MM.1S (cell line): ENCODE measurements around the gene DLGAP1.
A peak's percentile ranks its signal among the peaks of the same experiment; 100 is the strongest.

Experiments
- DNase-seq: peaks from one replicate; pipeline ENCODE4 v3.0.0-alpha.2; 2015
- H2AFZ ChIP-seq: fragments of 300-600 bp; sonication (generic); 2 replicates; pipeline ENCODE4 v1.6.0; 2016; ENCODE audit warnings: antibody characterized with exemption, low read length
- H3F3A ChIP-seq: fragments of 300-600 bp; sonication (generic); 2 replicates; pipeline ENCODE4 v1.6.1; 2016; ENCODE audit warnings: mild to moderate bottlenecking, antibody characterized with exemption, low read length, moderate library complexity, mixed read lengths; ENCODE audit not compliant: insufficient read depth
- H3K27ac ChIP-seq: fragments of 300-600 bp; sonication (generic); 2 replicates; pipeline ENCODE4 v1.5.1; 2016; ENCODE audit warnings: mild to moderate bottlenecking, low read length
- H3K27me3 ChIP-seq: fragments of 300-600 bp; sonication (generic); replicated peaks from 2 replicates; pipeline ENCODE4 v1.6.0; 2016; ENCODE audit warnings: low read length; ENCODE audit not compliant: insufficient read depth
- H3K36me3 ChIP-seq: fragments of 300-600 bp; sonication (generic); replicated peaks from 2 replicates; pipeline ENCODE4 v1.6.1; 2016; ENCODE audit warnings: mild to moderate bottlenecking, low read length, mixed read lengths; ENCODE audit not compliant: insufficient read depth
- H3K4me1 ChIP-seq: fragments of 300-600 bp; sonication (generic); 2 replicates; pipeline ENCODE4 v1.6.1; 2016; ENCODE audit warnings: low read length, mixed read lengths
- H3K4me2 ChIP-seq: fragments of 300-600 bp; sonication (generic); 2 replicates; pipeline ENCODE4 v1.6.0; 2016; ENCODE audit warnings: low read depth, low read length
- H3K4me3 ChIP-seq: fragments of 300-600 bp; sonication (generic); 2 replicates; pipeline ENCODE4 v1.5.1; 2016; ENCODE audit warnings: low read length, mixed read lengths
- H3K79me2 ChIP-seq: fragments of 300-600 bp; sonication (generic); 2 replicates; pipeline ENCODE4 v1.6.1; 2016; ENCODE audit warnings: mixed run types, low read length, mixed read lengths
- H3K9ac ChIP-seq: fragments of 300-600 bp; sonication (generic); 2 replicates; pipeline ENCODE4 v1.6.1; 2016; ENCODE audit warnings: low read length, mixed read lengths
- H3K9me2 ChIP-seq: fragments of 300-600 bp; sonication (generic); replicated peaks from 2 replicates; pipeline ENCODE4 v1.6.1; 2016; ENCODE audit warnings: mild to moderate bottlenecking, low read length, mixed read lengths; ENCODE audit not compliant: insufficient read depth
- H3K9me3 ChIP-seq: fragments of 300-600 bp; sonication (generic); replicated peaks from 2 replicates; pipeline ENCODE4 v1.6.1; 2016; ENCODE audit warnings: mild to moderate bottlenecking, low read length, mixed read lengths; ENCODE audit not compliant: insufficient read depth
- H4K20me1 ChIP-seq: fragments of 300-600 bp; sonication (generic); 2 replicates; pipeline ENCODE4 v1.6.1; 2016; ENCODE audit warnings: mild to moderate bottlenecking, low read length, moderate library complexity, mixed read lengths; ENCODE audit not compliant: insufficient read depth
- EZH2 ChIP-seq: fragments of 300-600 bp; sonication (generic); optimal IDR thresholded peaks from 2 replicates; pipeline ENCODE3; 2017; ENCODE audit warnings: low read depth, mild to moderate bottlenecking, antibody characterized with exemption, low read length, mixed read lengths
- EZH2phosphoT487 ChIP-seq: fragments of 300-600 bp; sonication (generic); IDR thresholded peaks from 2 replicates; pipeline ENCODE4 v1.6.1; 2018; ENCODE audit warnings: antibody characterized with exemption, low read length
- TF ChIP-seq, protein P1 (sequence below): fragments of 300-600 bp; sonication (generic); IDR thresholded peaks from 2 replicates; pipeline ENCODE4 v1.5.1; 2016; ENCODE audit warnings: antibody characterized with exemption, low read length, mixed read lengths

Gene DLGAP1

DNA sequence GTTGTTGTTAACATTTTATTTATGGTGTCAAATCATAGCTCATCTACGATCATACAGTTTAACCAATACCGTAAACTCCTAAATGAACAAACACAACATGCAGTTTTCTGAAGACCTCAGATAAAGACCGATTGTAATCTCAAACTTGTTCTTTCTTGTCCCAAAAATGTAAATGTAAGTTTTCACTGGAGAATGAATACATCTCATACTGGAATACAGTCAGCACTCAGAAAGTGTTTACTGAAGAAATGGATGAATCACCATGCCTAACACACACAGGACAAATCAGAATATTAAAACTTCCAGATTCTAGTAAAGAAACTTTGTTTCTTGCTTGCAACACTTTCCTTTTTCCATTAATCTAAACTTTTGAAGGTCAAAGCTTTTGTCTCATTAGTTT lies 380.5 kb downstream of the DLGAP1 start:
- TF ChIP-seq, protein P1, sequence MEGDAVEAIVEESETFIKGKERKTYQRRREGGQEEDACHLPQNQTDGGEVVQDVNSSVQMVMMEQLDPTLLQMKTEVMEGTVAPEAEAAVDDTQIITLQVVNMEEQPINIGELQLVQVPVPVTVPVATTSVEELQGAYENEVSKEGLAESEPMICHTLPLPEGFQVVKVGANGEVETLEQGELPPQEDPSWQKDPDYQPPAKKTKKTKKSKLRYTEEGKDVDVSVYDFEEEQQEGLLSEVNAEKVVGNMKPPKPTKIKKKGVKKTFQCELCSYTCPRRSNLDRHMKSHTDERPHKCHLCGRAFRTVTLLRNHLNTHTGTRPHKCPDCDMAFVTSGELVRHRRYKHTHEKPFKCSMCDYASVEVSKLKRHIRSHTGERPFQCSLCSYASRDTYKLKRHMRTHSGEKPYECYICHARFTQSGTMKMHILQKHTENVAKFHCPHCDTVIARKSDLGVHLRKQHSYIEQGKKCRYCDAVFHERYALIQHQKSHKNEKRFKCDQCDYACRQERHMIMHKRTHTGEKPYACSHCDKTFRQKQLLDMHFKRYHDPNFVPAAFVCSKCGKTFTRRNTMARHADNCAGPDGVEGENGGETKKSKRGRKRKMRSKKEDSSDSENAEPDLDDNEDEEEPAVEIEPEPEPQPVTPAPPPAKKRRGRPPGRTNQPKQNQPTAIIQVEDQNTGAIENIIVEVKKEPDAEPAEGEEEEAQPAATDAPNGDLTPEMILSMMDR = no peak
- TF ChIP-seq EZH2 (no peak), EZH2phosphoT487 (no peak)
- H3K79me2 ChIP-seq = no peaks in the 10 kb centered on the region
- H4K20me1 ChIP-seq = no peaks in the 10 kb centered on the region
- no peak overlapping the region for H3K4me2 ChIP-seq
- H3K36me3 ChIP-seq = no peaks in the 10 kb centered on the region
- no peak overlapping the region for H3K27ac ChIP-seq
- no peaks in the 10 kb centered on the region for H3K4me1 ChIP-seq
- no peaks in the 10 kb centered on the region for H3K9me3 ChIP-seq
- H3K27me3 ChIP-seq = no peaks in the 10 kb centered on the region
- H2AFZ ChIP-seq = no peak overlapping the region
- H3K9me2 ChIP-seq = no peaks in the 10 kb centered on the region
- no peaks in the 10 kb centered on the region for H3F3A ChIP-seq
- H3K4me3 ChIP-seq = no peak overlapping the region
- no peak for DNase-seq
- H3K9ac ChIP-seq = no peak overlapping the region

DNA sequence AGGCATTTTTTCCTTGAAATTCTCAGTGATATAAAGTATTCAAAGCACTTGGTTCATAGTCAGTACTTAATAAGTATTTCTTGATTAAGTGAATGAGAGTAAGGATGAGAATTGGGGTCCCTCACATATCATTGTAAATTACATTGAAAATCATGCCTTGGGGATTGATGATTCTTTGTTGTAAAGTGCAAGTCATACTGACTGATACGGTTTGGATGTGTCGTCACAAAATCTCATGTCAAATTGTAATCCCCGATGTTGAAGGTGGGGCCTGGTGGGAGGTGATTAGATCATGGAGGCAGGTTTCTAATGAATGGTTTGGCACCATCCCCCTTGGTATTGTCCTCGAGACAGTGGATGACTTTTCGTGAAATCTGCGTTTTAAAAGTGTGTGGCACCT lies 385.9 kb downstream of the DLGAP1 start:
- Histone ChIP-seq H2AFZ (no peak overlapping the region), H3K9me2 (no peaks in the 10 kb centered on the region), H3K4me1 (no peaks in the 10 kb centered on the region), H3K9me3 (no peaks in the 10 kb centered on the region), H3K79me2 (no peaks in the 10 kb centered on the region), H3K27ac (no peak overlapping the region), H3K36me3 (no peaks in the 10 kb centered on the region), H3K27me3 (no peaks in the 10 kb centered on the region), H3K4me2 (no peak overlapping the region), H3K9ac (no peak overlapping the region), H3F3A (no peaks in the 10 kb centered on the region), H4K20me1 (no peaks in the 10 kb centered on the region), H3K4me3 (no peak overlapping the region)
- no peak for TF ChIP-seq EZH2
- TF ChIP-seq, protein P1 = no peak
- no peak for TF ChIP-seq EZH2phosphoT487
- no peak for DNase-seq

DNA sequence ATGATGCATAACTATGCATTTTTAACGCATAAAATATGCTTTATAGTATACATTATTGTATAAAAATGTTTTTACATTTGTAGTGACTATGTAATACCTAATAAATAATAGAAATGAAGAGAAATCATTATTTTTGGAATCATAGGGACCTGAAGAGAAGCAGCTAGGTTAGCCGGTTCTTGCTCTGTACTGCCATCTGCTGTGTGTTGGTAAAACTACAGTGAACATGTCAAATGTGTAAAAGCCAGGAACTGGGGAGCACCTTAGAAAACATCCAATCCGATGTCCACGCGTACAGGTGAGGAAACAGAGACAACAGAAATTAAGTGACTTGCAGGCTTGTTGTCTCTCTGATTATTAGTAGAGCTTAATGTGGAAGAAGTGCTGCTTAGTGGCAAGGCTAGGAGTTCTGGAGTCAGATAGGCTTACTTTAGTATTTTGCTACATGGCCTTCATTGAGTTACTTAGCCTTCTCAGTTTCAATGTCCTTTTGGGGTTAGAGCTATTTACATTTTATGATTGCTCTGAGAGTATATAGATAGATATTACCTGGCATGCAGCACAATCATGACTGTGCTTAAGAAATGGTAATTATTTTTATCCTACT lies 386.5 kb downstream of the DLGAP1 start:
- no peaks in the 10 kb centered on the region for H3F3A ChIP-seq
- DNase-seq = peak; percentile 52
- no peak overlapping the region for H3K4me3 ChIP-seq
- no peaks in the 10 kb centered on the region for H3K9me2 ChIP-seq
- TF ChIP-seq, protein P1 = peak; percentile 66
- TF ChIP-seq EZH2 = no peak
- no peak overlapping the region for H2AFZ ChIP-seq
- H3K9ac ChIP-seq = no peak overlapping the region
- no peaks in the 10 kb centered on the region for H3K36me3 ChIP-seq
- no peak overlapping the region for H3K4me2 ChIP-seq
- no peaks in the 10 kb centered on the region for H3K4me1 ChIP-seq
- no peaks in the 10 kb centered on the region for H3K27me3 ChIP-seq
- H3K9me3 ChIP-seq = no peaks in the 10 kb centered on the region
- no peaks in the 10 kb centered on the region for H3K79me2 ChIP-seq
- no peak overlapping the region for H3K27ac ChIP-seq
- H4K20me1 ChIP-seq = no peaks in the 10 kb centered on the region
